B cell (primary cell): ENCODE data around the gene DNAAF5.

Experiments
- EZH2 ChIP-seq: IDR thresholded peaks from 2 replicates; pipeline ENCODE4 v1.6.1; 2012; ENCODE audit warnings: borderline replicate concordance, low read depth, mild to moderate bottlenecking, moderate library complexity, low read length; ENCODE audit not compliant: insufficient read depth, poor library complexity, severe bottlenecking
- TF ChIP-seq, protein P1 (sequence below): fragments of 200-600 bp; IDR thresholded peaks from one replicate; pipeline ENCODE4 v1.8.0; 2022; ENCODE audit warnings: antibody characterized with exemption, mild to moderate bottlenecking

DNA sequence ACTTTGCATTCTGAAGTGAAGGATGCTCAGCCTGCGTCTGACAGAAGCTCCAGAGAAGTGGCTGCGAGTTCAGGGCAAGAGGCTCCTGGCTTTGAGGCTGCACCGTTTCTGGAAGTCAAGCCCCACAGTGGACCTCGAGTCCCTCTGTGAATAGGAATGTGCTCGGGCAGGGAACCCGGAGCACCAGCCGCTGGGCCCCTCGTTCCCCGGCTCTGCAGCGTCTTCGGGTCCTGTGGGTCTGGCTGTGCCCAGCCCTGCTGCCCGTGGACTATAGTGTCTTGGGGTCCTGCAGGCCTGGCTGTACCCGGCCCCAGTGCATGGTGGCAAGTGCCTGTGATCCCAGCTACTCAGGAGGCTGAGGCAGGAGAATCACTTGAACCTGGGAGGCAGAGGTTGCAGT lies 45.9 kb downstream of the DNAAF5 start:
- TF ChIP-seq, protein P1, sequence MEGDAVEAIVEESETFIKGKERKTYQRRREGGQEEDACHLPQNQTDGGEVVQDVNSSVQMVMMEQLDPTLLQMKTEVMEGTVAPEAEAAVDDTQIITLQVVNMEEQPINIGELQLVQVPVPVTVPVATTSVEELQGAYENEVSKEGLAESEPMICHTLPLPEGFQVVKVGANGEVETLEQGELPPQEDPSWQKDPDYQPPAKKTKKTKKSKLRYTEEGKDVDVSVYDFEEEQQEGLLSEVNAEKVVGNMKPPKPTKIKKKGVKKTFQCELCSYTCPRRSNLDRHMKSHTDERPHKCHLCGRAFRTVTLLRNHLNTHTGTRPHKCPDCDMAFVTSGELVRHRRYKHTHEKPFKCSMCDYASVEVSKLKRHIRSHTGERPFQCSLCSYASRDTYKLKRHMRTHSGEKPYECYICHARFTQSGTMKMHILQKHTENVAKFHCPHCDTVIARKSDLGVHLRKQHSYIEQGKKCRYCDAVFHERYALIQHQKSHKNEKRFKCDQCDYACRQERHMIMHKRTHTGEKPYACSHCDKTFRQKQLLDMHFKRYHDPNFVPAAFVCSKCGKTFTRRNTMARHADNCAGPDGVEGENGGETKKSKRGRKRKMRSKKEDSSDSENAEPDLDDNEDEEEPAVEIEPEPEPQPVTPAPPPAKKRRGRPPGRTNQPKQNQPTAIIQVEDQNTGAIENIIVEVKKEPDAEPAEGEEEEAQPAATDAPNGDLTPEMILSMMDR: no peak
- TF ChIP-seq EZH2: no peak
